ENCODE results near the gene P2RY13.

P2RY13 gene

GRCh38 chr3:151350656-151351055, 21.3 kb upstream of the P2RY13 start:
- peaks cover 5% of the 10 kb centered on the region; the same call in 1 of the 2 replicates for H3K36me3 ChIP-seq (ENCODE audit: insufficient read depth, low read depth, low read length)
- no peak overlapping the region for H3K27ac ChIP-seq (ENCODE audit: low read length)
- no peak overlapping the region for H3K9ac ChIP-seq (ENCODE audit: low read depth, low read length)
- H3K4me3 ChIP-seq (ENCODE audit: low read length), result no peak overlapping the region
- H3K9me3 ChIP-seq (ENCODE audit: insufficient read depth, low read depth, low read length), result no peaks in the 10 kb centered on the region
- H3K4me1 ChIP-seq (ENCODE audit: insufficient read depth, low read length), result peaks cover 34% of the 10 kb centered on the region
- H3K27me3 ChIP-seq (ENCODE audit: insufficient read depth, low read length), result no peaks in the 10 kb centered on the region

- H3K36me3 ChIP-seq (ENCODE audit: insufficient read depth, low read depth, low read length), result no peaks in the 10 kb centered on the region
- no peak overlapping the region for H3K4me3 ChIP-seq (ENCODE audit: low read length)
- H3K4me1 ChIP-seq (ENCODE audit: insufficient read depth, low read length), result peaks cover 34% of the 10 kb centered on the region
- no peaks in the 10 kb centered on the region for H3K9me3 ChIP-seq (ENCODE audit: insufficient read depth, low read depth, low read length)
- no peaks in the 10 kb centered on the region for H3K27me3 ChIP-seq (ENCODE audit: insufficient read depth, low read length)
- H3K27ac ChIP-seq (ENCODE audit: low read length), result no peak overlapping the region
- no peak overlapping the region for H3K9ac ChIP-seq (ENCODE audit: low read depth, low read length)
Observed at GRCh38 chr3:151347432-151347831, 18.1 kb upstream of the P2RY13 start.

- no peaks in the 10 kb centered on the region for H3K36me3 ChIP-seq (ENCODE audit: insufficient read depth, low read depth, low read length)
- H3K27ac ChIP-seq (ENCODE audit: low read length), result no peak overlapping the region
- H3K4me1 ChIP-seq (ENCODE audit: insufficient read depth, low read length), result peaks cover 32% of the 10 kb centered on the region
- H3K9me3 ChIP-seq (ENCODE audit: insufficient read depth, low read depth, low read length), result no peaks in the 10 kb centered on the region
- no peak overlapping the region for H3K9ac ChIP-seq (ENCODE audit: low read depth, low read length)
- no peaks in the 10 kb centered on the region for H3K27me3 ChIP-seq (ENCODE audit: insufficient read depth, low read length)
- H3K4me3 ChIP-seq (ENCODE audit: low read length), result no peak overlapping the region
Observed at GRCh38 chr3:151346292-151346691, 16.9 kb upstream of the P2RY13 start.

- Histone ChIP-seq H3K36me3 (ENCODE audit: insufficient read depth, low read depth, low read length) (no peaks in the 10 kb centered on the region), H3K27ac (ENCODE audit: low read length) (no peak overlapping the region), H3K4me1 (ENCODE audit: insufficient read depth, low read length) (peaks cover 28% of the 10 kb centered on the region), H3K9me3 (ENCODE audit: insufficient read depth, low read depth, low read length) (no peaks in the 10 kb centered on the region), H3K27me3 (ENCODE audit: insufficient read depth, low read length) (no peaks in the 10 kb centered on the region), H3K4me3 (ENCODE audit: low read length) (no peak overlapping the region), H3K9ac (ENCODE audit: low read depth, low read length) (no peak overlapping the region)
Observed at GRCh38 chr3:151345859-151346258, 16.5 kb upstream of the P2RY13 start.

GRCh38 chr3:151331696-151332095, 2.3 kb upstream of the P2RY13 start:
- Histone ChIP-seq H3K36me3 (ENCODE audit: insufficient read depth, low read depth, low read length) (no peaks in the 10 kb centered on the region), H3K4me3 (ENCODE audit: low read length) (no peak overlapping the region), H3K9me3 (ENCODE audit: insufficient read depth, low read depth, low read length) (no peaks in the 10 kb centered on the region), H3K27ac (ENCODE audit: low read length) (no peak overlapping the region), H3K9ac (ENCODE audit: low read depth, low read length) (no peak overlapping the region), H3K27me3 (ENCODE audit: insufficient read depth, low read length) (no peaks in the 10 kb centered on the region), H3K4me1 (ENCODE audit: insufficient read depth, low read length) (no peaks in the 10 kb centered on the region)

- no peak overlapping the region for H3K9ac ChIP-seq (ENCODE audit: low read depth, low read length)
- no peak overlapping the region for H3K4me3 ChIP-seq (ENCODE audit: low read length)
Observed at GRCh38 chr3:151330899-151331298, 1.6 kb upstream of the P2RY13 start.

GRCh38 chr3:151330379-151330778, 1.0 kb upstream of the P2RY13 start:
- no peaks in the 10 kb centered on the region for H3K9me3 ChIP-seq (ENCODE audit: insufficient read depth, low read depth, low read length)
- no peaks in the 10 kb centered on the region for H3K4me1 ChIP-seq (ENCODE audit: insufficient read depth, low read length)
- no peak overlapping the region for H3K4me3 ChIP-seq (ENCODE audit: low read length)
- H3K36me3 ChIP-seq (ENCODE audit: insufficient read depth, low read depth, low read length), result no peaks in the 10 kb centered on the region
- no peak overlapping the region for H3K9ac ChIP-seq (ENCODE audit: low read depth, low read length)
- H3K27ac ChIP-seq (ENCODE audit: low read length), result no peak overlapping the region
- H3K27me3 ChIP-seq (ENCODE audit: insufficient read depth, low read length), result no peaks in the 10 kb centered on the region

More at GRCh38 chr3:151330899-151331298, 1.6 kb upstream of the P2RY13 start:
- H3K27ac ChIP-seq (ENCODE audit: low read length), result no peak overlapping the region
- no peaks in the 10 kb centered on the region for H3K4me1 ChIP-seq (ENCODE audit: insufficient read depth, low read length)
- no peaks in the 10 kb centered on the region for H3K9me3 ChIP-seq (ENCODE audit: insufficient read depth, low read depth, low read length)
- no peaks in the 10 kb centered on the region for H3K27me3 ChIP-seq (ENCODE audit: insufficient read depth, low read length)
- H3K36me3 ChIP-seq (ENCODE audit: insufficient read depth, low read depth, low read length), result no peaks in the 10 kb centered on the region

GRCh38 chr3:151328298-151328995, 902 bp downstream of the P2RY13 start:
- H3K4me3 ChIP-seq (ENCODE audit: low read length), result no peak overlapping the region
- H3K27me3 ChIP-seq (ENCODE audit: insufficient read depth, low read length), result no peaks in the 10 kb centered on the region
- H3K27ac ChIP-seq (ENCODE audit: low read length), result no peak overlapping the region
- no peaks in the 10 kb centered on the region for H3K9me3 ChIP-seq (ENCODE audit: insufficient read depth, low read depth, low read length)
- H3K4me1 ChIP-seq (ENCODE audit: insufficient read depth, low read length), result no peaks in the 10 kb centered on the region
- H3K36me3 ChIP-seq (ENCODE audit: insufficient read depth, low read depth, low read length), result no peaks in the 10 kb centered on the region
- H3K9ac ChIP-seq (ENCODE audit: low read depth, low read length), result no peak overlapping the region

GRCh38 chr3:151327571-151328198, 1.7 kb downstream of the P2RY13 start:
- Histone ChIP-seq H3K27me3 (ENCODE audit: insufficient read depth, low read length) (no peaks in the 10 kb centered on the region), H3K4me3 (ENCODE audit: low read length) (no peak overlapping the region), H3K9me3 (ENCODE audit: insufficient read depth, low read depth, low read length) (no peaks in the 10 kb centered on the region), H3K27ac (ENCODE audit: low read length) (no peak overlapping the region), H3K36me3 (ENCODE audit: insufficient read depth, low read depth, low read length) (no peaks in the 10 kb centered on the region), H3K9ac (ENCODE audit: low read depth, low read length) (no peak overlapping the region), H3K4me1 (ENCODE audit: insufficient read depth, low read length) (no peaks in the 10 kb centered on the region)

GRCh38 chr3:151322511-151322910, 6.8 kb downstream of the P2RY13 start:
- H3K9me3 ChIP-seq (ENCODE audit: insufficient read depth, low read depth, low read length), result no peaks in the 10 kb centered on the region
- no peak overlapping the region for H3K4me3 ChIP-seq (ENCODE audit: low read length)
- peaks cover 9% of the 10 kb centered on the region for H3K4me1 ChIP-seq (ENCODE audit: insufficient read depth, low read length)
- H3K27ac ChIP-seq (ENCODE audit: low read length), result no peak overlapping the region
- H3K36me3 ChIP-seq (ENCODE audit: insufficient read depth, low read depth, low read length), result no peaks in the 10 kb centered on the region
- no peak overlapping the region for H3K9ac ChIP-seq (ENCODE audit: low read depth, low read length)
- H3K27me3 ChIP-seq (ENCODE audit: insufficient read depth, low read length), result no peaks in the 10 kb centered on the region

GRCh38 chr3:151321526-151321925, 7.8 kb downstream of the P2RY13 start:
- no peaks in the 10 kb centered on the region for H3K36me3 ChIP-seq (ENCODE audit: insufficient read depth, low read depth, low read length)
- peaks cover 12% of the 10 kb centered on the region for H3K4me1 ChIP-seq (ENCODE audit: insufficient read depth, low read length)
- H3K9me3 ChIP-seq (ENCODE audit: insufficient read depth, low read depth, low read length), result no peaks in the 10 kb centered on the region
- H3K27ac ChIP-seq (ENCODE audit: low read length), result no peak overlapping the region
- no peaks in the 10 kb centered on the region for H3K27me3 ChIP-seq (ENCODE audit: insufficient read depth, low read length)
- no peak overlapping the region for H3K9ac ChIP-seq (ENCODE audit: low read depth, low read length)
- no peak overlapping the region for H3K4me3 ChIP-seq (ENCODE audit: low read length)

- Histone ChIP-seq H3K36me3 (ENCODE audit: insufficient read depth, low read depth, low read length) (no peaks in the 10 kb centered on the region), H3K4me3 (ENCODE audit: low read length) (no peak overlapping the region), H3K4me1 (ENCODE audit: insufficient read depth, low read length) (peaks cover 18% of the 10 kb centered on the region), H3K9ac (ENCODE audit: low read depth, low read length) (no peak overlapping the region), H3K9me3 (ENCODE audit: insufficient read depth, low read depth, low read length) (no peaks in the 10 kb centered on the region), H3K27ac (ENCODE audit: low read length) (no peak overlapping the region), H3K27me3 (ENCODE audit: insufficient read depth, low read length) (no peaks in the 10 kb centered on the region)
Observed at GRCh38 chr3:151320131-151320530, 9.2 kb downstream of the P2RY13 start.
